IgD-negative memory B cell (primary cell): ENCODE results near the gene NTN1. TPM values are rescaled to one million over a fixed set of nuclear protein-coding genes. Genes with fewer than 3 reads are reported as not detected.

Source experiments
- H3K27ac Mint-ChIP-seq, 3 donors: one replicate each; pipeline ENCODE4 v1.8.0; 2020 to 2022; ENCODE audit warnings: mild to moderate bottlenecking in 3 of 3, mixed read lengths in 3 of 3, moderate library complexity in 1 of 3
- H3K27me3 Mint-ChIP-seq: one replicate; pipeline ENCODE4 v1.8.0; 2021; ENCODE audit warnings: mixed read lengths
- H3K36me3 Mint-ChIP-seq: one replicate; pipeline ENCODE4 v1.8.0; 2020; ENCODE audit warnings: mild to moderate bottlenecking, mixed read lengths
- H3K4me1 Mint-ChIP-seq, 3 donors: one replicate each; pipeline ENCODE4 v1.8.0; 2020 to 2022; ENCODE audit warnings: mixed read lengths in 3 of 3, mild to moderate bottlenecking in 1 of 3
- H3K4me3 Mint-ChIP-seq, 4 donors: one replicate each; pipeline ENCODE4 v1.8.0; 2020 to 2022; ENCODE audit warnings: mild to moderate bottlenecking in 4 of 4, mixed read lengths in 4 of 4, moderate library complexity in 3 of 4
- H3K9me3 Mint-ChIP-seq, 3 donors: one replicate each; pipeline ENCODE4 v1.8.0; 2020 to 2021; ENCODE audit warnings: mixed read lengths in 3 of 3, mild to moderate bottlenecking in 1 of 3
- polyA plus RNA-seq: library from polyadenylated mRNA; unstranded; fragments of 300-500 nt; fragmentation: Illumina TruSeq; gene quantifications from one replicate; pipeline ENCODE4 v1.2.3, GENCODE V29; 2021

The NTN1 gene
- polyA plus RNA-seq, 1 donor from 2014 or later: not detected

- H3K27ac Mint-ChIP-seq: no peak overlapping the region
- no peak overlapping the region for H3K4me3 Mint-ChIP-seq
- peaks cover 8% of the 10 kb centered on the region for H3K27me3 Mint-ChIP-seq
- H3K9me3 Mint-ChIP-seq: peaks cover 0 to 5% (median 0%) of the 10 kb centered on the region in 3 donors
- no peaks in the 10 kb centered on the region for H3K4me1 Mint-ChIP-seq
- H3K36me3 Mint-ChIP-seq: no peaks in the 10 kb centered on the region
Observed at GRCh38 chr17:9174779-9175574, 153.7 kb downstream of the NTN1 start.

GRCh38 chr17:9175700-9176467 is 154.6 kb downstream of the NTN1 start:
- no peak overlapping the region for H3K27ac Mint-ChIP-seq
- H3K9me3 Mint-ChIP-seq: peaks cover 0 to 5% (median 0%) of the 10 kb centered on the region in 3 donors
- H3K27me3 Mint-ChIP-seq: peaks cover 7% of the 10 kb centered on the region
- H3K36me3 Mint-ChIP-seq: no peaks in the 10 kb centered on the region
- no peaks in the 10 kb centered on the region for H3K4me1 Mint-ChIP-seq
- H3K4me3 Mint-ChIP-seq: no peak overlapping the region

- Mint-ChIP-seq H3K9me3 (peaks cover 0 to 5% (median 0%) of the 10 kb centered on the region in 3 donors), H3K4me3 (no peak overlapping the region), H3K27me3 (peaks cover 7% of the 10 kb centered on the region), H3K36me3 (no peaks in the 10 kb centered on the region), H3K4me1 (no peaks in the 10 kb centered on the region), H3K27ac (no peak overlapping the region)
Observed at GRCh38 chr17:9177212-9177611, 155.9 kb downstream of the NTN1 start.

GRCh38 chr17:9178319-9178718 is 157.0 kb downstream of the NTN1 start:
- H3K27me3 Mint-ChIP-seq: peaks cover 7% of the 10 kb centered on the region
- H3K27ac Mint-ChIP-seq: no peak overlapping the region
- H3K4me3 Mint-ChIP-seq: no peak overlapping the region
- no peaks in the 10 kb centered on the region for H3K36me3 Mint-ChIP-seq
- no peaks in the 10 kb centered on the region for H3K4me1 Mint-ChIP-seq
- peaks cover 0 to 5% (median 0%) of the 10 kb centered on the region in 3 donors for H3K9me3 Mint-ChIP-seq

- Mint-ChIP-seq H3K4me3 (no peak overlapping the region), H3K4me1 (no peaks in the 10 kb centered on the region), H3K36me3 (no peaks in the 10 kb centered on the region), H3K27me3 (peaks cover 7% of the 10 kb centered on the region), H3K27ac (no peak overlapping the region), H3K9me3 (peaks cover 0 to 2% (median 0%) of the 10 kb centered on the region in 3 donors)
Observed at GRCh38 chr17:9179602-9180001, 158.3 kb downstream of the NTN1 start.

GRCh38 chr17:9181640-9182039 is 160.3 kb downstream of the NTN1 start:
- Mint-ChIP-seq H3K36me3 (no peaks in the 10 kb centered on the region), H3K27ac (no peak overlapping the region), H3K9me3 (no peaks in the 10 kb centered on the region), H3K4me1 (no peaks in the 10 kb centered on the region), H3K27me3 (peaks cover 6% of the 10 kb centered on the region), H3K4me3 (no peak overlapping the region)

- no peaks in the 10 kb centered on the region for H3K9me3 Mint-ChIP-seq
- H3K36me3 Mint-ChIP-seq: no peaks in the 10 kb centered on the region
- H3K27ac Mint-ChIP-seq: no peak overlapping the region
- peaks cover 11% of the 10 kb centered on the region for H3K27me3 Mint-ChIP-seq
- H3K4me1 Mint-ChIP-seq: no peaks in the 10 kb centered on the region
- H3K4me3 Mint-ChIP-seq: no peak overlapping the region
Observed at GRCh38 chr17:9183306-9183705, 162.0 kb downstream of the NTN1 start.

- no peak overlapping the region for H3K27ac Mint-ChIP-seq
- H3K4me3 Mint-ChIP-seq: no peak overlapping the region
- peaks cover 10% of the 10 kb centered on the region for H3K27me3 Mint-ChIP-seq
- no peaks in the 10 kb centered on the region for H3K9me3 Mint-ChIP-seq
- H3K4me1 Mint-ChIP-seq: no peaks in the 10 kb centered on the region
- no peaks in the 10 kb centered on the region for H3K36me3 Mint-ChIP-seq
Observed at GRCh38 chr17:9185142-9185541, 163.8 kb downstream of the NTN1 start.

- no peaks in the 10 kb centered on the region for H3K9me3 Mint-ChIP-seq
- H3K4me1 Mint-ChIP-seq: no peaks in the 10 kb centered on the region
- peaks cover 10% of the 10 kb centered on the region for H3K27me3 Mint-ChIP-seq
- no peaks in the 10 kb centered on the region for H3K36me3 Mint-ChIP-seq
- no peak overlapping the region for H3K4me3 Mint-ChIP-seq
- no peak overlapping the region for H3K27ac Mint-ChIP-seq
Observed at GRCh38 chr17:9185688-9186284, 164.5 kb downstream of the NTN1 start.

GRCh38 chr17:9187828-9188227 is 166.5 kb downstream of the NTN1 start:
- H3K27ac Mint-ChIP-seq: no peak overlapping the region
- peaks cover 7% of the 10 kb centered on the region for H3K27me3 Mint-ChIP-seq

GRCh38 chr17:9188367-9188766 is 167.1 kb downstream of the NTN1 start:
- Mint-ChIP-seq H3K36me3 (no peaks in the 10 kb centered on the region), H3K27me3 (peaks cover 7% of the 10 kb centered on the region), H3K4me1 (no peaks in the 10 kb centered on the region), H3K4me3 (no peak overlapping the region), H3K9me3 (no peaks in the 10 kb centered on the region), H3K27ac (no peak overlapping the region)

More at GRCh38 chr17:9187828-9188227, 166.5 kb downstream of the NTN1 start:
- Mint-ChIP-seq H3K4me3 (no peak overlapping the region), H3K36me3 (no peaks in the 10 kb centered on the region), H3K4me1 (no peaks in the 10 kb centered on the region), H3K9me3 (no peaks in the 10 kb centered on the region)

GRCh38 chr17:9189870-9190269 is 168.6 kb downstream of the NTN1 start:
- no peaks in the 10 kb centered on the region for H3K9me3 Mint-ChIP-seq
- no peaks in the 10 kb centered on the region for H3K36me3 Mint-ChIP-seq
- H3K4me1 Mint-ChIP-seq: no peaks in the 10 kb centered on the region
- H3K27me3 Mint-ChIP-seq: peaks cover 7% of the 10 kb centered on the region
- no peak overlapping the region for H3K4me3 Mint-ChIP-seq
- no peak overlapping the region for H3K27ac Mint-ChIP-seq

- H3K27ac Mint-ChIP-seq: peak overlapping the region in 1 of 3 donors; percentile 69
- no peaks in the 10 kb centered on the region for H3K4me1 Mint-ChIP-seq
- H3K4me3 Mint-ChIP-seq: no peak overlapping the region
- no peaks in the 10 kb centered on the region for H3K9me3 Mint-ChIP-seq
- H3K27me3 Mint-ChIP-seq: peaks cover 2% of the 10 kb centered on the region
- H3K36me3 Mint-ChIP-seq: peaks cover 1% of the 10 kb centered on the region
Observed at GRCh38 chr17:9192010-9192409, 170.7 kb downstream of the NTN1 start.

- Mint-ChIP-seq H3K27me3 (peaks cover 7% of the 10 kb centered on the region), H3K36me3 (peaks cover 1% of the 10 kb centered on the region), H3K4me3 (no peak overlapping the region), H3K4me1 (no peaks in the 10 kb centered on the region), H3K9me3 (no peaks in the 10 kb centered on the region), H3K27ac (no peak overlapping the region)
Observed at GRCh38 chr17:9195411-9195810, 174.1 kb downstream of the NTN1 start.

- Mint-ChIP-seq H3K4me3 (no peak overlapping the region), H3K27me3 (peaks cover 7% of the 10 kb centered on the region), H3K4me1 (peaks cover 1 to 4% (median 2%) of the 10 kb centered on the region in 3 donors), H3K36me3 (peaks cover 1% of the 10 kb centered on the region), H3K27ac (peak overlapping the region in 1 of 3 donors; percentile 59), H3K9me3 (no peaks in the 10 kb centered on the region)
Observed at GRCh38 chr17:9195961-9196670, 174.8 kb downstream of the NTN1 start.
